Superior temporal gyrus (tissue), 1 donor: ENCODE data around the gene CCNA2.

Source experiments
- DNase-seq: peaks from one replicate; pipeline ENCODE4 v3.0.0-alpha.2; 2016; ENCODE audit errors: extremely low spot score

The CCNA2 gene

GRCh38 chr4:121823505-121824170 lies at the start of gene CCNA2:
CCNA2 (minus strand) TSS chr4:121823883; CDS start chr4:121823628, 255 bp downstream.
- peak; percentile 98 for DNase-seq

- peak; percentile 97 for DNase-seq
Measured at GRCh38 chr4:121869841-121870822, 46.4 kb upstream of the CCNA2 start, which contains the start of gene BBS7. BBS7 (minus strand) TSS chr4:121870474; CDS start chr4:121870313, 161 bp downstream.

GRCh38 chr4:121863799-121864198 lies 40.1 kb upstream of the CCNA2 start:
- no peak for DNase-seq

- no peak for DNase-seq
Measured at GRCh38 chr4:121861426-121861825, 37.7 kb upstream of the CCNA2 start.

GRCh38 chr4:121860121-121860520 lies 36.4 kb upstream of the CCNA2 start:
- no peak for DNase-seq

- DNase-seq, result no peak
Measured at GRCh38 chr4:121851354-121851753, 27.7 kb upstream of the CCNA2 start.

GRCh38 chr4:121846662-121847061 lies 23.0 kb upstream of the CCNA2 start:
- DNase-seq, result no peak

GRCh38 chr4:121842862-121843261 lies 19.2 kb upstream of the CCNA2 start:
- peak; percentile 44 for DNase-seq

- no peak for DNase-seq
Measured at GRCh38 chr4:121838136-121838535, 14.5 kb upstream of the CCNA2 start.

- no peak for DNase-seq
Measured at GRCh38 chr4:121829511-121829910, 5.8 kb upstream of the CCNA2 start.

GRCh38 chr4:121827853-121828252 lies 4.2 kb upstream of the CCNA2 start:
- DNase-seq, result no peak

GRCh38 chr4:121824950-121825349 lies 1.3 kb upstream of the CCNA2 start:
- DNase-seq, result peak; percentile 46

- DNase-seq, result no peak
Measured at GRCh38 chr4:121824171-121824527, 466 bp upstream of the CCNA2 start.

GRCh38 chr4:121822796-121823504 lies 733 bp downstream of the CCNA2 start:
- no peak for DNase-seq

- no peak for DNase-seq
Measured at GRCh38 chr4:121822047-121822446, 1.6 kb downstream of the CCNA2 start.

- DNase-seq, result no peak
Measured at GRCh38 chr4:121819216-121819965, 4.3 kb downstream of the CCNA2 start.

- DNase-seq, result no peak
Measured at GRCh38 chr4:121818215-121818614, 5.5 kb downstream of the CCNA2 start.

GRCh38 chr4:121817701-121818100 lies 6.0 kb downstream of the CCNA2 start:
- no peak for DNase-seq

GRCh38 chr4:121817006-121817405 lies 6.7 kb downstream of the CCNA2 start:
- DNase-seq, result no peak

- no peak for DNase-seq
Measured at GRCh38 chr4:121814756-121815155, 8.9 kb downstream of the CCNA2 start.

GRCh38 chr4:121811122-121811521 lies 12.6 kb downstream of the CCNA2 start:
- DNase-seq, result no peak
